NCI-H510A treated with DMSO at 0.1 percent for 48 hours (cell line): ENCODE measurements around the gene PAPSS1.

Experiments used
- DNase-seq: peaks from one replicate; lab custom pipeline; 2025; lab: John Stamatoyannopoulos, UW

Gene PAPSS1

GRCh38 chr4:107629318-107629717 is 90.7 kb downstream of the PAPSS1 start:
- no peak for DNase-seq

- DNase-seq = no peak
Observed at GRCh38 chr4:107625391-107625902, 94.6 kb downstream of the PAPSS1 start.

GRCh38 chr4:107624024-107624423 is 96.0 kb downstream of the PAPSS1 start:
- no peak for DNase-seq

DNA sequence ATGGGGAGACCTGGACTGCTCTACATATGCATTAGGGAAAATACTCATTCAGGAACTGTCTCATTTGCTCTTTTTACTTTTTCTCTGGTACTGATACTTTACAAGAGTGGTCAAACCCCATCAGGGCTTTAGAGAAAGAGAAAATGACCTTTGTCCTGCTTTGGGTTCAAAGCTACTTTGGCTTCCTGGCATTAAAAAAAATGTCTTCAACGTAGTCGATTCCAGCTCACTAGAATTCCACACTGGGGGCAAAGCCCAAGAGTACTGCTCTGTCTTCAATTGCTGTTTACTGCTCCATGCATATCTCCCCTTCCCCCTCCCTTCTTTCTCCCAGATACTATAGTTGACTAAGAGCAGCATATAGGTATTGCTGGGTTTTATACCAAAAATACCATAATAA is 98.0 kb downstream of the PAPSS1 start:
- DNase-seq = no peak

DNA sequence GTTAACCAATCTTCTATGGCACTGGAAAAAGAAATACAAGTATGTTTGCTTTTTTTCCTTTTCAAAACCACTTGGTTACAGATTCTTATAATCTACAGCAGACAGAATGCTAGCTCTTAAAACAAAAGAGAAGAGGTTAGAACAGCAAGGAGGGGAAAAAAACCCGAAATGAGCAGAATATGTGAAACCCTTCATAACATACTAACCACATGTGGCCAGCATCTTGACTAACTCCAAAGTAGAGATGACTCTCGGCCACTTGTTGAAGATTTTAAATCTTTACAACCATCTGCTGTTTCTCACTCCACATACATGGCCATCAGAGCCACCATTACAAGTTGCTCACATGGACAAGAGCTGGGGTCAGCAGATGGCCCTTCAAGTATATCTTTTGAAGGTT is 100.3 kb downstream of the PAPSS1 start:
- no peak for DNase-seq

GRCh38 chr4:107619066-107619465 is 101.0 kb downstream of the PAPSS1 start:
- no peak for DNase-seq

GRCh38 chr4:107618656-107619055 is 101.4 kb downstream of the PAPSS1 start:
- DNase-seq = no peak

GRCh38 chr4:107616838-107617389 is 103.1 kb downstream of the PAPSS1 start:
- no peak for DNase-seq

DNA sequence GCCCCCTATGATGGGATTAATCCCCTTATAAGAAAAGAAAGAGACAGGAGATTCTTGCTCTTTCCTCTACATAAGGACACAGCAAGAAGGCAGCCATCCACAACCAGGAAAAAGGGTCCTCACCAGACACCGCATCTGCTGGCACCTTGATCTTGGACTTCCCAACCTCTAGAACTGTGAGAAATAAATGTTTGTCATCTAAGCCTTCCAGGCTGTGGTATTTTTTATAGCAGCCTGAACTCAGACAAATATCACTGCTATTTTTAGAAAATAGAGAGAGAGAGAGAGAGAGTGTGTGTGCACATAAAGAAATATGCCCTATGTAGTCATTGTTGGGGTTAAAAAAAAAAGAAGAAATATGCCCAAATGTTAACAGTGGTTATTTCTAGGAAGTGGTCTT is 104.2 kb downstream of the PAPSS1 start:
- DNase-seq = no peak

DNA sequence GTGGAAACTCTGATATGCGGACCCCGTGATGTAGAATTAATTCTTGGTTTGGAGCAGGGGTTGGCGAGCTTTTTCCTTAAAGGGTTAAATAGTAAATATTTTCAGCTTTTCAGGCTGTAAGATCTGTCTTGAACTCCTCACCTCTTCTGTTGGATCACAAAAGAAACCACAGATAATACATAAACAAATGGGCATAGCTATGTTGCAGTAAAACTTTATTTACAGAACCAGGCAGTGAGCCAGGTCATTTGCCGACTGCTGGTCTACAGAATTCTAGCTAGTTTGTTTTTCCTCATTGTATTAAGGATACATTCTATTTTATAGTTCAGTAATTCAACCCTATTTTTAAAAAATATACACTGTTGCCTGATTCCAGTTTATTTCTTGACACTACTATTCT is 116.6 kb downstream of the PAPSS1 start:
- no peak for DNase-seq

DNA sequence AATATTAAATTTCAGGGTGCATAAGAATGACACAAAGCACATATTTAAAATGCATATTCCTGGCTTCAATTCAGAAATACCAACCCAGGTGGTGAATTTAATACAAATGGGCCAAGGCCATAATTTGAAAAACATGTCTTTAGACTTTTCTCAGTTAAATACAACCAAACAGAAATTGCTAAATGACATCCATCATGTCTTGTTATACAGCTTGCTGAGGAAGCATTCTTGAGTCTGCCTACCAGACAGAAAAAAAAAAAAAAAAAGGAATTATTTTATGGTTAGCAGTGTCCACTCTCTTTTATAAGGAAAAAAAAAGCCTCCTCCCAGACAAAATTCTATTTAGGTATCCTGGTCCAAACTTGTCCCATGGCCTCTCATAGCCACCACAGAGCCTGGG is 119.1 kb downstream of the PAPSS1 start:
- DNase-seq = no peak

- no peak for DNase-seq
Observed at GRCh38 chr4:107600436-107600835, 119.6 kb downstream of the PAPSS1 start.

- no peak for DNase-seq
Observed at GRCh38 chr4:107599841-107600240, 120.2 kb downstream of the PAPSS1 start.

GRCh38 chr4:107593230-107593629 is 126.8 kb downstream of the PAPSS1 start:
- DNase-seq = no peak

DNA sequence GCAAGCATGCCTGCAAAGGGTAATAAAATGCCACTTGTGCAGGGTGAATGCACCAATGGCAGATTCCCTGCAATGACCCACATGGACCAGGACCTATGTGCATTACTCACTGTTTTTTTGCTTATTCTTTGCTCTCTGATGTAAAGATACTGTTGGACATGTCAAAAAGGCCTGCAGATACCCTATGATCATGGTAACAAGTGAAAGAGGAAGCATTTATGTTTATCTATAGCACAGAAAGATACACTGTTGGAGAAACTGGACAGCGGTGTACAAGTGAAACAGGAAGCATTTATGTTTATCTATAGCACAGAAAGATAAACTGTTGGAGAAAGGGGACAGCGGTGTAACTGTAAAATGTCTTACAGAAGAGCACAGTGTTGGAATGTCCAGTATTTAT is 127.5 kb downstream of the PAPSS1 start:
- no peak for DNase-seq

DNA sequence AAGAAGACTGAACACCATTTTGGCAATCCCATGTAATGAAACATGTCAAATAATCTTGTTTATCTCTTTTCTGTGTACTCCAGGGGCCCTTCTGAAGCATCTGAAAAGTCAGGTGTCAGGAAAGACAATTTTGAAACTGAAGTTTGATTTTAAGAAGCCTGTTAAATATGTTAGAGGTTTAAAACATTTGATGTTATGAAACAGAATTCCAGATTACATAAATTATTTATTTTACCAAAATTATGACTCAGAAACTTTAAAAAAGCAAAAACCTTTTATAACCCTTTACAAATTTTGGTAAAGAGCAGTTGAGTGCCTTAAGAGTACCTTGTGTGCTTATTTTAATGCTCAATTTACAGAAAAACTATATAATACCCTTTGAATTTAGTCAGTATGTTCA is 130.8 kb downstream of the PAPSS1 start:
- no peak for DNase-seq

GRCh38 chr4:107586371-107586770 is 133.7 kb downstream of the PAPSS1 start:
- DNase-seq = no peak

- DNase-seq = no peak
Observed at GRCh38 chr4:107579099-107579498, 140.9 kb downstream of the PAPSS1 start.

DNA sequence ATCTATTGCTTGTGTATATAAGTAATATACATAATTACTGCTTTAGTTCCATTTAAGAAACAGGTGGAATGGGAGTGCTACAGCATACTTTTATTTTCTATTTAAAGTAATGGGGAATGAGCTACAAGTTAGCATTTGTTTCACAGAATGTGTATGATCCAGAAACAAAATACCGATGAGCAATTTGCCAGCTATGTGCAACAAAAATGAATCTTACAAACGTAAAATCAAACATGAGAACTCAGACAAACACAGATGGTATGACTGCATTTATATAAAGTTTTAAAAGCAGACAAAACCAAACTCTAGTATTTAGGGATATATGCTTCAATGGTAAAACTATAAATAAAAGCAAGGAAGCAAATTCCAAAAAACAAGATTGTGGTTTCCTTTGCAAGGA is 141.7 kb downstream of the PAPSS1 start:
- DNase-seq = no peak

- DNase-seq = no peak
Observed at GRCh38 chr4:107577743-107578142, 142.3 kb downstream of the PAPSS1 start.

- no peak for DNase-seq
Observed at GRCh38 chr4:107575243-107575642, 144.8 kb downstream of the PAPSS1 start.

DNA sequence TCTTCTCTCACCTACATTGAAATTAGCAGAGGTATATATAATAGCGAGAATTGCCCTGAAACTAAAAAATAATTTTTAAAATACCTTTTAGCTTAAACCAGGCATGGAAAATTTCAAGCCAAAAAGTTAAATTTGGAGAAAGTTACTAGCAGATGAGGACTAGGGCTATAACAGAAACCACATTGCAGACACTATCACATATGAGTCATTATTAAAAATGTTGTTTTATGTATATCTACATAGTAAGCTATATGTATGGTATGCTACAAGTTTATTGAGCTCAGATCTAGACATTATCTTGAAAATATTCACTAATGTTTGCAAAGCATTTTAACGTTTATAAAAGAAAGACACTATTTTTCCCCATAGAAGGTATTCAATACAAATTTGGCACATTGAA is 147.8 kb downstream of the PAPSS1 start:
- DNase-seq = no peak

GRCh38 chr4:107570952-107571351 is 149.1 kb downstream of the PAPSS1 start:
- no peak for DNase-seq

DNA sequence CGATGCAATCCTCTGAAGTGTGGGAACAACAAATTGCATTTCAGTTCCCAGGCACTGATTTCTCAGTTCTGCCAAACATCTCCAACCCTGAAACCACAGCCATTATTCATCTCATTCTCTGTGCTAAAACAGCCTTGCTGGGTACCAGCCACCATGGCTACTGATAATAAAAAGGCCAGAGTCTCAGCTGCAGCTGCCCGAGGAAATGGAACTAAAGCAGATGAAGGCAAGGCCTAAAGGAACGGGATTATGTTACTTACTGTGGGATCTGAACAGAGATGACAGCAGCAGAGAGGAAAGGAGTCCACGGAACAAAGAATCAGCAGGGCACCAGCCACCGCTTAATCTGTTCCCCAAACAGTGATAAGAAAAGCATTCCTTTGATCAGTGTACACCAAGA is 155.7 kb downstream of the PAPSS1 start:
- no peak for DNase-seq
